IMR-90 (cell line): ENCODE measurements around the gene NKX1-1. TPM values are rescaled to one million over a fixed set of nuclear protein-coding genes. Genes with fewer than 3 reads are reported as not detected.

Source experiments
- ATAC-seq: fragments of 200-7000 bp; cut with Tn5 transposase; 2 replicates; pipeline ENCODE4 v1.9.1; 2020; ENCODE audit warnings: low read depth, mild to moderate bottlenecking, moderate library complexity
- BruUV-seq: library from RNA; stranded (reverse); fragments of 400-500 nt; replicated peaks from 2 replicates; lab custom pipeline; 2021; lab: Mats Ljungman, UMichigan
- CTCF ChIA-PET: fragments of 300-600 bp; formaldehyde crosslinking; extraction: SDS; loops from one replicate; lab custom pipeline; 2021; ENCODE audit warnings: antibody characterized with exemption; lab: Yijun Ruan, JAX
- POLR2A ChIA-PET: fragments of 300-600 bp; sonication (Branson Sonifier 250); formaldehyde crosslinking; loops from one replicate; lab custom pipeline; 2022; ENCODE audit warnings: antibody characterized with exemption; ENCODE audit not compliant: unreplicated experiment; lab: Charles Lee
- DNase-seq: peaks from one replicate; pipeline ENCODE4 v3.0.0; 2013
- H2AFZ ChIP-seq: replicated peaks from 2 replicates; pipeline ENCODE3; 2013; ENCODE audit warnings: low read length, mild to moderate bottlenecking; ENCODE audit not compliant: poor library complexity
- H2AK5ac ChIP-seq: 2 replicates; pipeline ENCODE4 v1.6.1; 2013; ENCODE audit warnings: low read depth, low read length, inconsistent platforms
- H2AK9ac ChIP-seq: replicated peaks from 2 replicates; pipeline ENCODE3; 2013; ENCODE audit warnings: mild to moderate bottlenecking, low read depth, low read length, moderate library complexity; ENCODE audit not compliant: poor library complexity
- H2BK120ac ChIP-seq: 2 replicates; pipeline ENCODE4 v1.6.1; 2013; ENCODE audit warnings: low read depth, low read length, inconsistent platforms
- H2BK15ac ChIP-seq: 3 replicates; pipeline ENCODE4 v1.6.1; 2013; ENCODE audit warnings: low read depth, low read length, inconsistent platforms
- H2BK20ac ChIP-seq: 2 replicates; pipeline ENCODE4 v1.6.1; 2013; ENCODE audit warnings: low read depth, mild to moderate bottlenecking, inconsistent platforms, low read length, moderate library complexity
- H2BK5ac ChIP-seq: 2 replicates; pipeline ENCODE4 v1.6.1; 2013; ENCODE audit warnings: mild to moderate bottlenecking, low read depth, low read length, inconsistent platforms; ENCODE audit not compliant: poor library complexity, severe bottlenecking
- H3K14ac ChIP-seq: replicated peaks from 2 replicates; pipeline ENCODE4 v1.6.1; 2013; ENCODE audit warnings: low read depth, low read length, inconsistent platforms
- H3K18ac ChIP-seq: 2 replicates; pipeline ENCODE4 v1.6.1; 2013; ENCODE audit warnings: low read depth, low read length, control low read depth
- H3K23ac ChIP-seq: 2 replicates; pipeline ENCODE4 v1.6.1; 2013; ENCODE audit warnings: low read depth, low read length, inconsistent platforms
- H3K27ac ChIP-seq: 2 replicates; pipeline ENCODE4 v1.5.1; 2013; ENCODE audit warnings: mild to moderate bottlenecking, control low read depth, low read length; ENCODE audit not compliant: insufficient read depth
- H3K27me3 ChIP-seq: 2 replicates; pipeline ENCODE4 v1.6.1; 2013; ENCODE audit warnings: low read length; ENCODE audit not compliant: control insufficient read depth, insufficient read depth
- H3K36me3 ChIP-seq: 2 replicates; pipeline ENCODE4 v1.6.1; 2013; ENCODE audit warnings: low read length, mixed read lengths; ENCODE audit not compliant: control insufficient read depth, insufficient read depth
- H3K4ac ChIP-seq: 2 replicates; pipeline ENCODE4 v1.6.1; 2013; ENCODE audit warnings: low read depth, low read length, inconsistent platforms
- H3K4me1 ChIP-seq: 2 replicates; pipeline ENCODE4 v1.6.1; 2013; ENCODE audit warnings: low read length, mixed read lengths; ENCODE audit not compliant: control insufficient read depth, insufficient read depth
- H3K4me2 ChIP-seq: 2 replicates; pipeline ENCODE4 v1.6.1; 2013; ENCODE audit warnings: low read depth, mild to moderate bottlenecking, control low read depth, low read length, moderate library complexity
- H3K4me3 ChIP-seq: 2 replicates; pipeline ENCODE4 v1.5.1; 2013; ENCODE audit warnings: low read depth, mild to moderate bottlenecking, control low read depth, low read length, moderate library complexity; ENCODE audit not compliant: insufficient read depth
- H3K56ac ChIP-seq: 2 replicates; pipeline ENCODE4 v1.6.1; 2013; ENCODE audit warnings: low read length, inconsistent platforms; ENCODE audit not compliant: insufficient read depth; ENCODE audit errors: extremely low read depth
- H3K79me1 ChIP-seq, 2 experiments: 2 replicates each; pipeline ENCODE4 v1.6.1; 2013; ENCODE audit warnings: low read length in 2 of 2, inconsistent platforms in 1 of 2, low read depth in 1 of 2
- H3K9ac ChIP-seq: 2 replicates; pipeline ENCODE4 v1.6.1; 2013; ENCODE audit warnings: low read depth, low read length, control low read depth
- H3K9me1 ChIP-seq: 2 replicates; pipeline ENCODE4 v1.6.1; 2013; ENCODE audit warnings: low read length, inconsistent platforms; ENCODE audit not compliant: insufficient read depth
- H3K9me3 ChIP-seq: 2 replicates; pipeline ENCODE4 v1.6.1; 2013; ENCODE audit warnings: low read length; ENCODE audit not compliant: control insufficient read depth, insufficient read depth
- H4K20me1 ChIP-seq: 2 replicates; pipeline ENCODE4 v1.6.1; 2013; ENCODE audit warnings: low read length, inconsistent platforms; ENCODE audit not compliant: insufficient read depth
- H4K5ac ChIP-seq: 2 replicates; pipeline ENCODE4 v1.6.1; 2013; ENCODE audit warnings: mild to moderate bottlenecking, low read depth, low read length, control low read depth
- H4K8ac ChIP-seq, 2 experiments: 2 replicates each; pipeline ENCODE4 v1.6.1; 2013; ENCODE audit warnings: low read depth in 2 of 2, low read length in 2 of 2, control low read depth in 1 of 2, inconsistent platforms in 1 of 2
- H4K91ac ChIP-seq: 2 replicates; pipeline ENCODE4 v1.6.1; 2013; ENCODE audit warnings: low read depth, low read length, inconsistent platforms; ENCODE audit not compliant: insufficient read depth
- CEBPB ChIP-seq: IDR thresholded peaks from 2 replicates; pipeline ENCODE4 v1.6.1; 2012; ENCODE audit warnings: low read depth, low read length, improper control_type of control experiment
- CHD1 ChIP-seq: IDR thresholded peaks from 2 replicates; pipeline ENCODE4 v1.6.1; 2012; ENCODE audit warnings: low read depth, low read length, improper control_type of control experiment
- ELK1 ChIP-seq: fragments of 150-350 bp; IDR thresholded peaks from 2 replicates; pipeline ENCODE4 v1.6.1; 2016; ENCODE audit warnings: low read depth, mild to moderate bottlenecking, low read length, moderate library complexity, borderline replicate concordance
- FOS ChIP-seq: fragments of 150-350 bp; IDR thresholded peaks from 2 replicates; pipeline ENCODE4 v1.6.1; 2016; ENCODE audit warnings: low read depth, low read length
- MAFK ChIP-seq: IDR thresholded peaks from 2 replicates; pipeline ENCODE4 v1.6.1; 2012; ENCODE audit warnings: low read depth, low read length, improper control_type of control experiment
- MAZ ChIP-seq: IDR thresholded peaks from 2 replicates; pipeline ENCODE4 v1.6.1; 2012; ENCODE audit warnings: low read depth, mild to moderate bottlenecking, low read length, improper control_type of control experiment, moderate library complexity, borderline replicate concordance
- NFE2L2 ChIP-seq: fragments of 150-350 bp; IDR thresholded peaks from 2 replicates; pipeline ENCODE4 v1.6.1; 2016; ENCODE audit warnings: low read depth, mild to moderate bottlenecking, low read length
- POLR2A ChIP-seq: IDR thresholded peaks from 2 replicates; pipeline ENCODE4 v1.6.1; 2012; ENCODE audit warnings: mild to moderate bottlenecking, low read depth, low read length
- RAD21 ChIP-seq: IDR thresholded peaks from 2 replicates; pipeline ENCODE4 v1.6.1; 2012; ENCODE audit warnings: low read length, improper control_type of control experiment
- RFX5 ChIP-seq: IDR thresholded peaks from 2 replicates; pipeline ENCODE4 v1.8.0; 2012; ENCODE audit warnings: low read depth, mild to moderate bottlenecking, low read length, moderate library complexity
- SMC3 ChIP-seq: fragments of 150-350 bp; IDR thresholded peaks from 2 replicates; pipeline ENCODE4 v1.6.1; 2016; ENCODE audit warnings: low read depth, mild to moderate bottlenecking, antibody characterized with exemption, low read length, moderate library complexity
- USF2 ChIP-seq: fragments of 150-350 bp; IDR thresholded peaks from 2 replicates; pipeline ENCODE4 v1.6.1; 2017; ENCODE audit warnings: mild to moderate bottlenecking, antibody characterized with exemption, low read length, low read depth
- WGBS, 2 experiments: methylation state at CpG; one replicate each; pipeline versions ENCODE4 v1.1.5 to v1.1.7; 2013; ENCODE audit warnings: missing lambda C conversion rate in 2 of 2; ENCODE audit not compliant: insufficient read length in 1 of 2; ENCODE audit errors: extremely low coverage in 2 of 2; 5-methylcytosine and 5-hydroxymethylcytosine counted together
- dilution Hi-C: fragments of 300-500 bp; cut with HindIII; formaldehyde crosslinking; loops from one replicate; pipeline ENCODE4 v1.14.3; 2018; ENCODE audit warnings: low sequenced_read_pairs; ENCODE audit not compliant: unreplicated experiment
- in situ Hi-C: fragments of 300-500 bp; cut with MboI; formaldehyde crosslinking; loops from 3 replicates; pipeline ENCODE4 v1.14.3; 2019; ENCODE audit warnings: low sequenced_read_pairs, inconsistent platforms, mixed read lengths
- intact Hi-C: fragments of 100-400 bp; cut with micrococcal nuclease; formaldehyde crosslinking; loops from 2 replicates; pipeline ENCODE4 v1.10.0; 2022
- polyA plus RNA-seq, 3 experiments: library from polyadenylated mRNA; depleted of rRNA; stranded (reverse); fragments of >200 nt; gene quantifications; 2 replicates each; pipeline ENCODE4 v1.2.3, GENCODE V29; 2012; ENCODE audit warnings: low replicate concordance in 1 of 3
- total RNA-seq: library from RNA; depleted of rRNA; stranded (reverse); fragments of >200 nt; gene quantifications from 2 replicates; pipeline ENCODE4 v1.2.3, GENCODE V29; 2012

The NKX1-1 gene
- total and polyA plus RNA-seq, 2 of the 4 experiments (the other 2 are of a cell fraction), result not detected

- Histone ChIP-seq H3K18ac (no peak overlapping the region), H3K14ac (no peak overlapping the region), H3K4me2 (no peak overlapping the region), H3K79me1 (no peaks in the 10 kb centered on the region), H3K4me1 (no peaks in the 10 kb centered on the region), H4K20me1 (no peaks in the 10 kb centered on the region), H3K9me1 (no peaks in the 10 kb centered on the region), H2BK15ac (no peak overlapping the region), H3K36me3 (peaks cover 9% of the 10 kb centered on the region), H3K23ac (no peak overlapping the region), H3K27me3 (peaks cover 37% of the 10 kb centered on the region), H3K4ac (no peak overlapping the region), H3K56ac (no peak overlapping the region), H2AFZ (peak overlapping the region; percentile 32), H2BK5ac (no peak overlapping the region), H3K9ac (no peak overlapping the region), H4K8ac (no peak overlapping the region), H2AK5ac (no peak overlapping the region), H4K5ac (no peak overlapping the region), H3K4me3 (no peak overlapping the region), H4K91ac (no peak overlapping the region), H2BK20ac (no peak overlapping the region), H3K9me3 (peaks cover 24% of the 10 kb centered on the region), H3K27ac (no peak overlapping the region), H2AK9ac (peak overlapping the region; percentile 16), H2BK120ac (no peak overlapping the region)
- WGBS, 2 experiments, result 74% methylated on average over 6 of the region's 22 CpGs; no CpG with 5 or more reads in 1 of the 2 experiments
- intact Hi-C loops (no loop called here), dilution Hi-C loops (no loop called here), in situ Hi-C loops (no loop called here)
- TF ChIP-seq RAD21 (no peak), CEBPB (no peak), SMC3 (no peak), ELK1 (no peak), MAFK (no peak), CHD1 (no peak), POLR2A (no peak), FOS (no peak), NFE2L2 (no peak), MAZ (no peak), USF2 (no peak), RFX5 (no peak)
- ChIA-PET CTCF (no interaction called here), POLR2A (no interaction called here)
- DNase-seq, result no peak
- no peak for ATAC-seq
- no TSS peak for BruUV-seq
These were observed 7.3 kb downstream of the NKX1-1 start for GRCh38 chr4:1398681-1399507.
